Ecto neural progenitor cell (in vitro differentiated cells): ENCODE results near the gene IGFBP4.

ENCODE experiments used
- DNase-seq: peaks from one replicate; pipeline ENCODE4 v3.0.0-alpha.2; 2018; ENCODE audit warnings: low spot score

The IGFBP4 gene

DNA sequence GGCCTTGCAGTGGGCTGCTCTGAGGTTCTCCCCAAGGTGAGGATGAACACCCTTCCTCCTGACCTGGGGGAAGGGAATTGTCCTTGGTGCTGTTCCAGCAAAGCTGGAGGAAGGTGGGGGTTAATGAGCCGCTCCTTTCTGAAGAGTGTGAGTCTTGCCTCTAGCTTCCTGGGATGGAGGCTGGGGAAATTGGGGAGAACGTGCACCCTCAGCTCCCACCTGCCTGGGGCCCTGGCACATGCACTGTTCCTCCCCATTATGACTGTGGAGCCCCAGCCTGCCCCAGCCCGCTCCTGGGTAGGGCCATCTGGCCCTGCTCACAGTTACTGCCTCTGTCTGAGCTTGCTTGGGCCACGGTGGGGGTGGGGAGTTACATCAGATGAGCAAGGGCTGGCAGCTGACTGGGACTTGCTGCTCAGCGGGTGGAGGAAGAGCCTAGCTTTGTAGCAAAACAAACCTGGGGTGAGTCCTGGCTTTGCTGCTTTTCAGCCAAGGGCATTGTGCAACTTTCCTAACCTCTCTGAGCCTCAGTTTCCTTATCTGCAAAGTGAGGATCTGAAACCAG lies 47.1 kb downstream of the IGFBP4 start:
- DNase-seq: no peak

- DNase-seq: no peak
Measured at GRCh38 chr17:40490982-40491381, 47.7 kb downstream of the IGFBP4 start.

- no peak for DNase-seq
Measured at GRCh38 chr17:40491486-40491885, 48.2 kb downstream of the IGFBP4 start.

DNA sequence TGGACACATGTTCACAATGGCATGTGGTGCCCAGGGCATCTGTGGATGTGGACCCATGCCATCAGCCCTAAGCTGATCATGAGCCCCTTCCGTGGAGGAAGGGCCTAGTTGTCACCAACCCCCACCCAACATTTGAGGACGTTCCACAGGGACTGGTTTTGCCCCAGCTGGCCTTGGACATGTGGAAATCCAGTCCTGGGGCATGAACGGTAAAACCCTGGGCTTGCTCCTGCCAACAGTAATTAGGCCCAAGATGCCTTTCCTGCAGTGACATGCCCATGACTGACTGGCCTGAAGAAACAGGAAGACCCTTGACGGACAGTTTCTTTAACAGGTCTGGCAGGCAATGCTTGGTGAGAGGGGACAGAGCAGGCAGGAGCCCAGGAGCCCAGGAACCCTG lies 50.4 kb downstream of the IGFBP4 start:
- no peak for DNase-seq

- no peak for DNase-seq
Measured at GRCh38 chr17:40495140-40495539, 51.9 kb downstream of the IGFBP4 start.

- no peak for DNase-seq
Measured at GRCh38 chr17:40496170-40496569, 52.9 kb downstream of the IGFBP4 start.

DNA sequence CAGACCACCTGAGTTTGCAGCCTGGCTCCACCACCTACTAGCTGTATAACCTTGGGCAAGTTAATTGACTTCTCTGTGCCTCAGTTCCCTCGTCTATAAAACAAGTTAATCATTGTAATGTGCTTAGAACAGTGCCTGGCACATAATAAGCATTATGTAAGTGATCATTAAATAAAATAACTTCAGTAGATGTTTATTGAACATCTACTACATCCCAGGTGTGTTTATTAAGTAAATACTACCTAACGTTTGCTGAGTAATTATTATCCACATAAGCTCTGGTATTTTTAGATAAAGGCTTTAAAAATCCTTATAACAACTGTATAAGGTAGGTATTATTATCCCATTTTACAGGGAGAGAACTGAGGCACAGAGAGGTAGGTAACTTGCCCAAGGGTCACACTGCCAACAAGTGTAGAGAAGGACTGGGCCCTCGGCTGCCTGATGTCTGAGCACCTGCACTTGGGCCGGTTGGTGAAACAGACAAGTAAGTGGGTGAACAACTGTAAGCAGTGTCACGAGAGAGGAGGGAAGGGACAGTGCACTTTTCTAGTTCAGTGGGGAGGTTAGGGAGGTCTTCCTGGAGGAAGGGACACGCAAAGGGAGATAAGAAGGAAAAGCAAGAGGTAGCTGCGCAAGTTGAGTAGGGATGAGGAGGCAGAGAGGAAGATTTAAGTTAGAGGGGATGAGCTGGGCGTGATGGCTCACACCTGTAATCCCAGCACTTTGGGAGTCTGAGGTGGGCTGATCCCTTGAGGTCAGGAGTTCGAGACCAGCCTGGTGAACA lies 53.6 kb downstream of the IGFBP4 start:
- DNase-seq: no peak

- DNase-seq: no peak
Measured at GRCh38 chr17:40497695-40498094, 54.4 kb downstream of the IGFBP4 start.

DNA sequence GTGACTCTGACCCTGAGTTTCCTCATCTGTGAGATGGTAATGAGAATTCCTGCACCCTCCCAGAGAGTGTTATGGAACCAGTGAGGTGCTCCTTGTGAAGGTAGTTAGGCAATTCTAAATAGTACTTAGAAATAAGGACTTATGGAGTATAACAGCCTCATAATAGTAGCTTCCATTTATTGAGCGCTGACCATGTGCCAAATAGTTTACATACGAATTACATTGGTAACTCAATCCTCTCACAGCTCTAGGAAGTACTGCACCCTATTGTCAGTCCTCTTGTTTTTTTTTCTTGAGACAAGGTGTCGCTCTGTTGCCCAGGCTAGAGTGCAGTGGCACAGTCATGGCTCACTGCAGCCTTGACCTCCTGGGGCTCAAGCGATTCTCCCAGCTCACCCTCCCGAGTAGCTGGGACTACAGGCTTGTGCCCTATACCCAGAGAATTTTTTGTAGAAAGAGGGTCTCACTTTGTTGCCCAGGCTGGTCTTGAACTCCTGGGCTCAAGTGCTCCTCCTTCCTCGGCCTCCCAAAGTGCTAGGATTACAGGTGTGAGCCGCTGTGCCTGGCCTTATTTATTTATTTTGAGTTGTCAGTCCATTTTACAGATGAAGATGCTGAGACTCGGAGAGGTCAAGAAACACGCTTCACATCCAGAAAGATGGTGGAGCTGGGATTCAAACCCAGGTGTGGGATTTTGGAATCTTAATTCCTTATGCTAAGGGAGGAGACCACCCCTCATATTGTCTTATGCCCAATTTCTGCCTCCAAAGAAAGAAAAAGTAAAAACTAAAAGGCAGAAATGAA lies 55.2 kb downstream of the IGFBP4 start:
- no peak for DNase-seq

DNA sequence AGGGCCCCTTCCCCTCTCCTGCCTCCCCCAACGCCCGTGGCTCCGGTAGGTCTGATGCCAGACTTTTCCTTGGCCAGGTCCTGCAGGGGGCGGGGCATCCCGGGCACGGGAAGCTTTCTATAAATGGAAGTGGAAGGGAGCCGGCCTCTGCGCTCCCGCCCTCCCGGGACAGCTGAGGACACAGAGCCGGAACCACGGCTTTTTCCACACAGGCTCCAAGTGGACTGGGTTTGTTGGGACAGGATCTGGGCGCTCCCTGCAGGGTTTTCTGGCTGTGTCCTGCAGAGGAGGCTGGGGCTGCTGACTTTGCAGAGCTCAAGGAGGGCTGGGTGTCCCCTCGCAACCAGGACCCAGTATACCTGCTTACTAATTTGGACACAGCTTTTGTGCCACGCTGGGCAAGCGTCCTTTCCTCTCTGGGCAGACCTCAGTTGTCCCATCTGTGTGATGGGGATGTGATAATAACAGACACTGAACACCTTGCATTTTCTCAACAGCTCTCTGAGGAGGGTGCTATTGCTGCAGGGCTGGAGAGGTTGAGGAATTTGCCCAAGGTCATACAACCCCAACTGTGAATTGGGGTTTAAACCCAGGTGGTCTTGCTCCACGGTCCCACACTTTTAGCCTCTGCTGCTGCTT lies 56.4 kb downstream of the IGFBP4 start:
- peak; percentile 80 for DNase-seq

DNA sequence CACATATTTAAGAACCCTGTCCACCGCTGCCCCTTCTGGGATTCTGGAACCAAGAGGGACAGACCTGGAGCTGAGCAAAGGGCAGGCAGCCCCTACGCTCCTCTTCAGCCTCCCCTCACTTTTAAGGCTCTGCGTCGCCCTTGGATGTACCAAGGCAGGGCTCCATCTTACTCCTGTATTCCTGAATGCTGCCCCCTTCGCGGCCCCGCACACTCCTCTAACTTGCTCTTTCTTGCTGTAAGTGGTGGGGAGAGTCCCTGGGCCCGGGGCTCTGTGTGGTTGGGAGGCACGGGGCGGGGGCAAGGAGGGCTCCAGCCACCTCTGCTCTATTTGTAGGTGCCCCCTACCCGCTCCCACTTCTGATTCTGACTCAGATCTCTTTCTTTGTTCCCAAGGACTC lies 56.9 kb downstream of the IGFBP4 start:
- DNase-seq: no peak

DNA sequence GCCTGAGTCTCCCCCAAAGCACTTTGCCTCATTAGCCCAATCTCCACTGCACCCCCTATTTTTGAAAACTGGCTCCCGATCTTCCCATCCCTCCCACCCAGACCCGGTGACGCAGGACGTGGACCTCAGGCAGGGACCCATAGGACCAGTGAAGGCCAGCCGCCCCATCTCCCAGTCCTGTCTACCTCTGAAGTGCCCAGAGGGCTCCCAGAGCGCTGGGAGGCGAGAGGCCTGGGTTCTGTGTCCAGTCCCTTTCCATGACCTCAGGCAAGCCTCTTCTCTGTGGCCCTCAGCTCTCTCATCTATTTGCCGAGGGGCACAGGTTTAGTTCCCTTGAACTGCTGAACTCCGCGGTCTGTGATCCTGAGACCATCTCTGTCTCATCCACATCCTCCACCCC lies 57.5 kb downstream of the IGFBP4 start:
- no peak for DNase-seq

DNA sequence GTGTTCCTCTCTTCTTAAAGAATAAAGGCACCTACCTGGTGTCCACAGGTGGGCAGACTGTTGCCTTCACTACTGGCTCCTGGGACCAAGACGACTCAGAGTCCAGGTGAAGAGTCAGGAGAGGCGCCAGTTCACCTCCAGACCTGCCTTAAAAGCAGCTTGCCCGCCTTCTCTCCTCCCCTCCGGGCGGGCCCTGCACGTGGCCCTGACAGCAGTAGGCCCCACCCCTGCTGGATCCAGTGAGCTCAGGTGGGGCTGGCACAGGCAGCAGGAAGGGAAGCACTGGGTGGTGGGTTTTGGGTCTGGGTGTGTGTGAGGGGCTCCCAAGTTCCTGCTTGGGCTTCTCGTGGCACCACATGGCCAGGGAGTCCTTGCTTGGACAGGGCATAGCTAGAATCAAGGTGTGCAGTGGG lies 58.3 kb downstream of the IGFBP4 start, which contains the start of gene TNS4:
TSS of gene TNS4 (minus strand) at position 125 of the 413 bp plus-strand sequence. CDS start 5,198 bp downstream, outside the sequence.
- DNase-seq: no peak

DNA sequence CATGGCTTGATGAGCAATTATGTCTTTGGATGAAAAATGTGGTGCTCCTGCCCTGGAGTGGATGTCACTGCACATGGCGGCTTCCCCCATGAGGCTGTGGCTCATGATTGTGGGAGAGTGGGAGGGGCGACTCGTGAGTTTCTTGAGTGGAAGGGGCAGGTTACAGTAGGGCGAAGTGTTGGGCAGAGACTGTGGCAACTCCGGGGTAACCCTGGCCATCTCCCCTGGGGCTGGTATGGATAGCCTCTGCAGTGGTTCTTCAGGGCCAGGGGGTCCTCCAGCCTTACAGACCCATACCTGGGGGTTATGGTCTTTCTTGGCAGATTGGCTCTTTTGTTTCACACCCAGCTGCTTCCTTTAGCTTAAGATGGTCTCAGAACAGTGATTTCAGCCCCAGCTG lies 59.5 kb downstream of the IGFBP4 start:
- DNase-seq: no peak

DNA sequence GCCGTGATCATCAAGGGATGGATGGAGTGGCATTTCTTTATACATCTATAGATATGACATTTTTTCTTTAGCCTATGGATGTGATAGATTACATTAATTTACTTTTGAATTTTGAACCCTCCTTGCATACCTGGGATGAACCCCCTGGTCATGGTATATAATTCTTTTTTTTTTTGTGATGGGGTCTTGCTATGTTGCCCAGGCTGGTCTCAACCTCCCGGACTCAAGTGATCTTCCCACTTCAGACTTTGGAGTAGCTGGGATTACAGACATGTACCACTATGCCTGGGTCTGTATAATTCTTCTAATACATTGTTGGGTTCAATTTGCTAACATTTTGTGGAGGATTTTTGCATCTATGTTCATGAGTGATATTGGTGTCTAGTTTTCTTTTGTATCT lies 59.9 kb downstream of the IGFBP4 start:
- DNase-seq: no peak

GRCh38 chr17:40506786-40507185 lies 63.5 kb downstream of the IGFBP4 start:
- no peak for DNase-seq
